Dermis microvascular lymphatic vessel endothelial cell (primary cell): ENCODE measurements around the gene CDCP2. TPM values are rescaled to one million over a fixed set of nuclear protein-coding genes. Genes with fewer than 3 reads are reported as not detected.

ENCODE experiments used
- DNase-seq, 2 donors: peaks; one replicate each; pipeline versions ENCODE4 v3.0.0 to v3.0.0-alpha.2; 2010; ENCODE audit warnings: low read depth in 2 of 2
- total RNA-seq: library from RNA; depleted of rRNA; stranded (reverse); fragments of >200 nt; gene quantifications from 2 replicates; pipeline ENCODE4 v1.2.1, GENCODE V29; 2014

CDCP2 gene
- total RNA-seq = 0.13 and 0.38 TPM in 2 replicates

DNA sequence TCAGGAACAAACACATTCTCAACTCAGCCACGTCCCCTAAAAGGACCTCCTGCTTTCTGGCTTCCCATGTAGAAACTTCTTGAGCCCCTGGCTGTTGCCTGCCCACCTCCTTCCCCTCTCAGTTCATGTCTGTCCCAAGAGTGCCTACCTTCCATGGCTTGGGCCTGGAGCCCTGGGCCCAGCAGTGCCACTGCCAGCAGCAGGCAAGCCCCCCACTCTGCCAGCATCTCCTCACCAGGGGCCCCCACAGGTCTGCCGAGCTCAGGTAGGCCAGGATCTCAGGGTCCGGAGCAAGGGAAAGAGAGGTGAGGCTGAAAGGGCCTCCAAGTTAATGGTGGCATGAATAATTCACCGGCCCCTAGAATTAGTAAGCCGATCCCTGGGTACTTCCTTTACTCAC is at the start of gene CDCP2:
TSS of gene CDCP2 (minus strand) at position 305 of the 400 bp plus-strand sequence. CDS start at position 227, 78 bp downstream.
- no peak for DNase-seq

DNA sequence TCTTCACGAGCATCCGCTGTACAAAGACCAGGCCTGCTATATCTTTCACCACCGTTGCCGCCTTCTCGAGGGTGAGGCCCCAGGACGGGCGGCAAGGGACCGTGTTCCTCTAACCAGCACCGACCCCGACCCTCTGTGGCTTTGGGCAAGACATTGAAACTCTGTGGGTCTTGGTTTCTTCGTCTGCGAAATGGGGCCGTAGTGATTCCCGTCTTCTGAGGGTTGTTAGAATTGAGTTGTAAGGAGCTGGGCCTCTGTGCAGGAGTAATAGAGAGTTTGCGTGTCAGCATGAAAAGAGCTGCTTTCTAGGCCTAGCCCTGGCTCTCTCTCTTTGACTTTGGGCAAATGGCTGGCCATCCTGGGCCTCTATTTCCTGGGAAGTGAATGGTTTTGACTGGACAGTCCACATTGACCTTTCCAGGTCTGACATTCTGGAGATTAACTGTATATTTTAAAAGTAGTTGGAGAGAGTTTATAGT is 47.8 kb upstream of the CDCP2 start:
- DNase-seq = no peak

DNA sequence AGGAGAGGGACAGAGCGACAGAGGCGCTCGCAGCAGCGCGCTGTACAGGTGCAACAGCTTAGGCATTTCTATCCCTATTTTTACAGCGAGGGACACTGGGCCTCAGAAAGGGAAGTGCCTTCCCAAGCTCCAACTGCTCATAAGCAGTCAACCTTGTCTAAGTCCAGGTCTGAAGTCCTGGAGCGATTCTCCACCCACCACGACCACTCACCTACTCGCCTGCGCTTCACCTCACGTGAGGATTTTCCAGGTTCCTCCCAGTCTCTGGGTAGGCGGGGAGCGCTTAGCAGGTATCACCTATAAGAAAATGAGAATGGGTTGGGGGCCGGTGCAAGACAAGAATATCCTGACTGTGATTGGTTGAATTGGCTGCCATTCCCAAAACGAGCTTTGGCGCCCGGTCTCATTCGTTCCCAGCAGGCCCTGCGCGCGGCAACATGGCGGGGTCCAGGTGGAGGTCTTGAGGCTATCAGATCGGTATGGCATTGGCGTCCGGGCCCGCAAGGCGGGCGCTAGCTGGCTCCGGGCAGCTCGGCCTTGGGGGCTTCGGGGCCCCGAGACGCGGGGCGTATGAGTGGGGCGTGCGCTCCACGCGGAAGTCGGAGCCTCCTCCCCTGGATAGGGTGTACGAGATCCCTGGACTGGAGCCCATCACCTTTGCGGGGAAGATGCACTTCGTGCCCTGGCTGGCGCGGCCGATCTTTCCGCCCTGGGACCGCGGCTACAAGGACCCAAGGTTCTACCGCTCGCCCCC is 47.1 kb upstream of the CDCP2 start, which contains the start of the genes CYB5RL and MRPL37:
TSS of gene CYB5RL (minus strand) at position 266 of the 754 bp plus-strand sequence. CDS start 4,414 bp downstream, outside the sequence.
TSS of gene MRPL37 (plus strand) at position 403 of the 754 bp plus-strand sequence. CDS start at position 480, 77 bp downstream.
- DNase-seq = peak; percentile 92 to 98

DNA sequence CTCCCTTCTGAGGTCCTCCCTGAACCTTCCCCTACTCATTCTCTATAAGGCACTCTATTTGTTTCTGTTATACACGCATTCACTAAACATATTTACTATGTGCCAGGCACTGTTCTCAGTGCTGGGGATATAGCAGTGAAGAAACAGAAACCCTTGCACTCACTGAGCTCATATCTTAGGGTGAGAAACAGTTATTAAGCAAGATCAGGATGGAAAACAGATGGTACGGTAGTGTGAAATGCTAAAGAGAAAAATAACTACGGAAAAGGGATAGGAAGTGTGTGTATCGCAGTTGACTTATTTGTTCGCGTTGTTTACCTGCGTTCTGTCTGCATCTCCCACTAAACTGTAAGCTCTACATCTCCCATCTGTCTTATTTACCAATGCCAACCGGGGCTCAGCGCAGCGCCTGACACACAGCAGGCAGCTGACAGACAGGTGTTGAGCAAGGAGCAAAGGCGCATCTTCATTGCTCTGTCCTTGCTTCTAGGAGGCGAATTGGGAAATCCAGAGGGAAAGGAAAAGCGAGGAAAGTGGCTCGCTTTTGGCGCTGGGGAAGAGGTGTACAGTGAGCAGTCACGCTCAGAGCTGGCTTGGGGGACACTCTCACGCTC is 46.5 kb upstream of the CDCP2 start:
- no peak for DNase-seq

DNA sequence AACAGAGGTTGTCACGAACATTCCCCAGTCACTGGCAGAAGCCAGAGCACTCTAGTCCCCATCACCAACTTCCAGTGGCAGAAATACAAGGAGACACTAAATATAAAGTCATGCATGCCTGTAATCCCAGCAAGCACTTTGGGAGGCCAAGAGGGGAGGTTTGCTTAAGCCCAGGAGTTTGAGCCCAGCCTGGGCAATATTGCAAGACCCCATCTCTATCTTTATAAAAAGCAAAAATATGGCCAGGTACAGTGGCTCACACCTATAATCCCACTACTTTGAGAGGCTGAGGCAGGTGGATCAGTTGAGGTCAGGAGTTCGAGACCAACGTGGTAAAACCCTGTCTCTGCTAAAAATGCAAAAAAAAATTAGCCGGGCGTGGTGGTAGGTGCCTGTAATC is 40.7 kb upstream of the CDCP2 start:
- no peak for DNase-seq

DNA sequence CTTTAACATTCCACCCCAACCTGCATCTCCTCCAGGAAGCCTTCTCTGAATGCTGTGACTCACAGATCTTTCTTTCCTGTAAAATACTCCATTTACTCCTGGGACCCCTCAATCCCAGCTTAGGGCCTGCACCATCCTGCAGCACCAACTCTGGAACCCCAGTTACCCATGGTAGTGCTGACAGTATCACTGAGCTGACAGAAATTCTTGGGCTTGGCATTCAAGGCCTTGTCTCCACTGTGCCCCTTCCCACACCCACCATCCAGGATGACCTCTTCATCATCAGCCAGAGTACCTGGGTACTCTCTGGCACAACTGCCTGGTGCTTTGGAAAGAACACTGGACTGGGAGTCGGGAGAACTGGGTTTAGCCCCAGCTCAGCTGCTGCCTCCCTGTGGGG is 38.7 kb upstream of the CDCP2 start:
- DNase-seq = no peak

DNA sequence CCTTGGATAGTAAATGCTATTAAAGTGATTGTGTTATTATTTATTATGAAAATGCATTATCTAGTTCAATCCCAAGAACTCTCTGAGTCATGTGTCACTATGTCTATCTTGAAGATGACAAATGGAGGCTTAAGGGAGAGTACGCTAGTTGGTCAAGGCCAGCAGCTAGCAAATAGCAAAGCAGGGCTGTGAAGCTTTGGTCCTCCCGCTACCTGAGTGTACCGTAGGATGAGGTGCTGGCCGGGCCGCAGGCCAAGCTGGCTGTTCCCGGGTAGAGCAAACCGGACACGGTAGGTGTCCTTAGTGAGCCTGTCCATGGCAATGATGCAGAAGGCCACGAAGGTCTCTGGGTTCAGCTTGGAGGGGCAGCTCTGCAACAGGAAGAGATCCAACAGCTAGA is 37.7 kb upstream of the CDCP2 start:
- no peak for DNase-seq

DNA sequence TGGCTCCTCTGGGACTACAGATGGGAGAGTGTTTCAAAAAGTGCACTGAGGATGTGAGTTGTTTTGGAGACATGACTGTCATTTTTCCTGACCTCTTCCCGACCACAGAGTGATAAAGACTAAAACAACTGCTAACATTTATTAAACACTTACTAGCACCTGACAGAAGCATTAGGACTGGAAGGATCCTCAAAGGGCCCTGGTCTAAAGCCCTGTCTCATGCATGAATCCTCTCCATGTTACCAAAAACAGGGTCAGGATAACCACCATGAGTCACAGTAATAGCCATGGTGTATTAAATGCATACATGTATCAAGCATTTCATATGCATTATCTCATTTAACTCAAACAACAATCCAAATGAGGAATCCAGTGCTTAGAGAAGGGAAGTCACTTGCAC is 35.5 kb upstream of the CDCP2 start:
- no peak for DNase-seq

DNA sequence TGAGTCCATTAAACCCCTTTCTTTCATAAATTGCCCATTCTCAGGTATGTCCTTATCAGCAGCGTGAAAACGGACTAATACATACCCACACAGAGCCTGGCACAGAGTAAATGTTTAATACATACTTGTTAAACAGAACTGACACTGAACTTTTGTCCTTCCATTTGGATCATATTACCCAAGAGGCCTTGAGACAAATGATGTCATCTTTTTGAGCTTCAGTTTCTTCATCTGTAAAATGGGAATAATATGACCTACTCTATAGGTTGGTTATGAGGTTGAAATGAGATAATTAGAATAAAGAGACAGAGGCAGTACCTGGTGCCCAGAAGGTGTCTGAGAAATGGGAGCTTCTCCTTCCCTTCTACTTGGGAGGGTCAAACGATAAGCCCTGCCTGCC is 33.3 kb upstream of the CDCP2 start:
- DNase-seq = no peak

DNA sequence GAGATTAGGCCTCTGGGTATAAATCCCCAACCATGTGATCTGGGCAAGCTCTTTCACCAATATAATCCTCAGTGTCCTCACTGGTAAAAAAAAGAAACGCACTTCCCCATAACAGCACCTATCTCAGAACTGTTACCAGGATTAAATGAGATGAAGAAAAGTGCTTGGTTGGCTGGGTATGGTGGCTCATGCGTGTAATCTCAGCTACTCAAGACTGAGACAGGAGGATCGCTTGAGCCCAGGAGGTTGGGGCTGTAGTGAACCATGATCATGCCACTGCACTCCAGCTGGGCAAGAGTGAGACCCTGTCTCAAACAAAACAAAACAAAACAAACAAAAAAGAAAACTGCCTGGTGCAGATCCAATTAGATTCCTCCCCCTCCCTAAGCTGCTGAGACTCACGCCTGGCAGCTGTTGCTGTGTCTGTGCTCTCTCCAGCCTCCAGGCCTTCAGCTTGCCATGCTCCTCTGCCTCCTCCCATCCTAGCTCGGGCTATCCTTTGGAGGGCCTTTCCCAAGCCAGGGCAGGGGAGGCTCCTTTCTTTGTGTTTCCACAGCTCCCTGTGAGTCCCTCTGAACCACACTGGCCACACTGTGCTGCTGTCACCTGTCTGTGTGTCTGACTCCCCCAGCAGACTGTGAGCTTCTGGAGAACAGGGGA is 28.0 kb upstream of the CDCP2 start:
- no peak for DNase-seq

DNA sequence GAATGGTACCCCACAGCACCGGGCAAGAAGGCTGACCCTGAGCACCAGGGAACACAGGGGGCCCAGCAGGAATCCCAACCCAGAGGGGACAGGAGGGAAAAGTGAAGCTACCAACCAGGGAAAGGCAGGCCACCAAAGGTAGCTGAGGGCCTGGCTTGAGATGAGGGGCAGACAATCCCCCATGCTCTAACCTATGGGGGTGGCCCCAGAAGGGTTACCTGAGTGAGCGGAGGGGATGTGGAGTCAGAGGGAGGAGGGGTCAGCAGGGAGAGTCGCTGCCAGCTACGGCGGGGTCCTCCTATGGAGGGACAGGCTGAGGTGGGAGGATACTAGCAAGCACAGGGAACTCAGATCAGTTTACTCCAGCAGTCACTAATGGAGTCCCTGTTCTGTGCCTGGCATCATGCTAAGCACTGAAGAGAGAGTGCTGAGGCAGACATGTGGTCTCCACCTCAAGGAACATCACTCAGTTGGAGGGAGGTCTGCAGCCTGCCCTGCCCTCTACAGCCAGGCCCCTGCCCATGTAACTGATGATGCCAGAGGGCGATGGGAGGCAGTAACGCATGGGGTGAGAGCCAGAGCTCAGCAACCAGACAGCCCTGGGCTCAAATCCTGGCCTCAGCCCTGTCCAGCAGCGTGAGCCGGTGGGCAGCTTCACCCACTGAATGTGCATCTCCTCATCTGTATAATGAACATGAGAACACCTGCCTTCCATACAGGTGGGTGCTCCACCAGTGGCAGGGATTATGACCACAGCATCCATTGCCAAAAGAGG is 25.7 kb upstream of the CDCP2 start:
- no peak for DNase-seq

DNA sequence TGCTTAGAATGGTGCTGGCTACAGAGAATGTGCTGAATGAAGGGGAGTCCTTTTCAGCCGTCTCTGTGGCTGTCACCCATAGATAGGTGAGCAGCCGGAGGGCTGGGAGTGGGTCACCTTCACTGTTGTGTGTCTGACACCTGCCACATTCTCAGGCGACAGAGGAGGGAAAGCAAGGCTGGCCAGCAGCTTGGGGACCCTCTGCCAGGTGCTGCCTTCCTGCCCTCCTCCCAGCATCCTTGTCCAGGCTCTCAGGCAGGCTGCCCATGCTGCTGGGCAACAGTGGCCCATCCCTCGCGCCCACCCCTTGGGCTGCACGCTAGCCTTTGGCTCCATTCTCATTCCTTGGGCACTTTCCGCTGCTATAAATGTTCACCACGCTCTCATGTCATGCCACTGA is 24.9 kb upstream of the CDCP2 start:
- DNase-seq = no peak

DNA sequence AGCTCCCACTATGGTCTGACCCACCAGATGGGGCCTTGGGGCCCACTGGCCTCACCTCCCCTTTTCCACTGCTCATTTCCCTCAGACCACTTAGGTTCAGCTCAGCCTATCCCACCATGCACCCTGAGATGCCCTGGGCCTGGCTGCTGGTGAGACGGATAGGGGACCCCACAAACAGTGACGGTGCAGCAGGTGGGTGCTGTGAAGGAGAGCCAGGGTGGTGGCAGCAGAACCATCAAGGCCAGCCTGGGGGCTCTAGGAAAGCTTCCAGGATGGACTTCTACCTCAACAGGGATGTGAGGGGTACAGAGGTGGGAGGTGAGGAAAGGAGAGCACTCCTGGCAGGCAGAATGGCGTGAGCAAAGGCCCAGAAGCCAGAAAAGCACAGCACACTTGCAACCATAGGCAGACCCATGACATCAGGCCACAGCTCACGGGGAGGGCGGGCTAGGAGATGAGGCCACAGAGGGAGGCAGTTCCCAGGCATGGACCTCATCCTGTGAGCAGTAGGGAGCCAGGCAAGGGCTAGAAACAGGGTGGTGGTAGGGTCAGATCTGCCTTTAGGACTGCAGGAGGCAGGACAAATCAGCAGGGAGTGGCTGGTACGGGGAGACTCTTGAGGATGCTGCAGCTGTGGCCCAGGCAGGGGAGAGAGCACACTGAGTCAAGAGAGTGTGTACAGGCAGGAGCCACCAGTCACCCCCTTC is 24.0 kb upstream of the CDCP2 start:
- no peak for DNase-seq

DNA sequence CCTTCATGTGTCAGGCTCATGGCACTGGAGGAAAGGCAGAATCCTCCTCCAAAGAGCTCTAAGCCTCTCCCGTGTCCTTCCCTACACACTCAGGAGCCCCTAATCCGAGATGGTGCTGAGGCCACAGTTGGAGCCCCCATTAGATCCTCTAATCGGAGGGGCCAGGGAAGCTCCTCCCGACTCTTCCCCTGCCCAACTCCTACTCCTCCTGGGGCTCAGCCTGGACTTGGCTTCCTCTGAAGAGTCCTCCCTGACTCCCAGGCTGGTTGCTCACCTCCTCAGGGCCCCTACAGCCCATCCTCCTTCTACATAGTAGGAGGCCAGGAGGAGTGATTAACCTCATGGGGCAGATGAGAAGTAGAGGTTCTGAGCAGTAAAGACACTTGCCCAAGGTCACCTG is 21.3 kb upstream of the CDCP2 start:
- no peak for DNase-seq

DNA sequence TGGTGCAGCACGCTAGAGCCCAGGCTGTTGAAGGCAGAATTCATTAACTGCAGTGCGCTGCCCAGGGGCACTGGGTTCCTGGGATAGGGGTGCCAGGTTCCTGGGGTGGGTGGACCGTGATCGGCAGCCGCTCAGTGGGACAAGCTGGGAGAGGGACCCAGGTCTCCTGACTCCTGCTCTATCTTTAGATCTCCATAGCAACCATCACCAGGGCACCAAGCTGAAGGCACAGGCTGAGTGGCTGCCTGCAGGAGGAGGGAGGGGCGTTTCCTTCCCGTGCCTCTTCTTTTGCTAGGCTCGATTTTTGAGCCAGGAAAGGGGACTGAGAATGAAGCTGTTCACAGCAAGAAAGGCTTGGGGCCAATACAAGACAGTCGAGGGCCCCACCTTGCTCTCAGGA is 20.9 kb upstream of the CDCP2 start:
- DNase-seq = no peak

DNA sequence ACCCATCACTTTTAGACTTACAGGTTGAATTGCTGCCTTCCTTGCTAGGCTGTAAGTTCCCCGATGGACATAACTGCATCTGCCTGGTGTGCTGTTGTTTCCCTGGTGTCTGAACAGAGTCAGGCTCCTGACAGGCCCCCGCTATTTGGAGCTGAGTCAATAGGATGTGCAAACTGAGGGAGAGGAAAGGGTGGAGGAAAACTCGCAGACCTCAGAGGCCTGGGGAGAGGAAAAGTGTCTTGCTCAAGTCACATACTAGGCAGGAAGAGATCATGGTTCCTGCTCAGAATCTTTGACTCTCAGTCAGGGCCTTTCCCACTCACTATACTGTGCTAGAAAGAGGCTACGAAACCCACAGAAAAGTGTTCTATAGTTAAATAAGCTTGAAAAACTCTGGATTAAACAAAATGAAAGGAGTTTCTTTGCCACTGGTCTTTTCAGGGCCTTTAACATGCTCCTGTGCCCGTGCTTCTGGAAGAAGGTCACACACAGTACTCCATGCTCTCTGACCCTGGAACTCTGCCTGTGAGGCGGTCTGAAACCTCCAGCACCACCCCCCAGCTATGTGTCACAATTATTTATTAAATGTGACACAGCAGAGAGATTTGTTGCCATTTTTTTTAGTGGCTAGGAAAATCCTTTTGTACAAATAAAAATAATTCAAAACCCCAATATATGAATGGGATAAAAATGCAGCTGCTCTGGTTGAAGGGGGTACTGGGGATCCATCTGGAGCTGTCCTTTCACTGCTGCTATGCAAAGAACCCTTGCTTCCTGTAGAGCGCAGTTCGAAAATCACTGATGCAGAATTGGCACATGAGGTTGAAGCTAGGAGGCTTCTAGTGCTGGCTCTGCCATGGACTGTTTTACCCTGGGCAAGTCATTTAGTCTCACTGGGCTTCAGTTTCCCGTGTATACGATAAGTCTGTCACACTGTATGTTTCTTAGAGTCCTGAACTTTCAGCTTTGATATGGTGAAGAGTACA is 20.1 kb upstream of the CDCP2 start:
- peak in 1 of 2 donors; percentile 55 for DNase-seq

DNA sequence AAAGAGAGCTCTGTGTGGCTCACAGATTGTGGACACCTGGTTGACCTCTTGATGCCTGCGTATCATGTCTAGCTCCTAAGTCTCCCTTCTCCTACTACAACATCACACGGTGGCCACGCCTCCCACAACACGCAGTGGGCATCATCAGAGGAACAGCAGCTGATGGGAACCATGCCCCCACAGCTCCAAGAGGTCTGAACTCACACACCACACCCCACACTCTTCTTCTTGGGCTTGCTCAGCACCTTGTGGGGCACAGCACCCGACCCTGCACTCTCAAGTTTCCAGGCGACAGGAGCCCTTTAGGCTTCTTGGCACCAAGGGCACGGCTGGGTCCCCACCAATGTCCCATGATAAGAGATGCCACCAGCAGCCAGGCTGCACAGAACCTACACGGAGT is 18.8 kb upstream of the CDCP2 start:
- no peak for DNase-seq

DNA sequence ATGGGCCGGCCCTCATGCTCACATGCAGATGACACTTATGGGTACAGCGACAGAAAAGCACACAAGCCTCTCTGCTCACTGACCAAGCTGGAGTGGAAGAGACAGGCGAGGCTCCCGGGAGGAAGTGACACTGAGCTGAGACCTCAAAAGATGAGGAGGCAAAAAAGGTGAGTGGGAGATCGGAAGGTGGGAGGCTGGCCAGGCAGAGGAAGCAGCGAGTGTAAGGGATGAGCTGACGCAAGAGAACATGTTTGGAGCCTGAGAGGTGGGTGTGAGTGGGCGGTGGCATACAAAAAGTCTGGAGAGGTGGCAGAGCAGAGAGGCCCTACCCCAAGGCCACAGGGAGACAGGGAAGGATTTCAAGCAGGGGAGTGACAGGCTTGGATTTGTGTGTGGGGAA is 18.2 kb upstream of the CDCP2 start:
- DNase-seq = no peak

DNA sequence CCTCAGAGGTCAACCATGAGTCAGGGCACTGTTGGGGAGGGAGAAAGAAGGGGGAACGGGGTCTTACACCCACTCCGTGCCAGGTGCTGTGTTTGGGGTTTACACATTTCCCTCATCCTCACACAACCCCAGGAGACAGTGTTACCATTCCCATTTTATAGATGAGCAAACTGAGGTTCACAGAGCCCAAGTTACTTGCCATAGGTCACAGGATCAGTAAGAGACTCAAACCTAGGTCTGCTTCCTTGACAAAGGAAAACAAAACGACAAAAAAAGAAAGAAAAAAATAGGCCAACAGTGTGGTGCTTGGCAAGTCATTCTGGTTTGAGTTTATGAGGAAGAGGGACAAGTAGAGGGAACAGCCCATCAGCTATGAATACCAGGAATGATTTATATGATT is 16.3 kb upstream of the CDCP2 start:
- no peak for DNase-seq
